ENCODE data around the gene GNB3. TPM values are rescaled to one million over a fixed set of nuclear protein-coding genes. Genes with fewer than 3 reads are reported as not detected.

The GNB3 gene
- total and polyA plus RNA-seq, 2 of the 4 experiments (the other 2 are of a cell fraction), result 0.72 to 20.5 TPM

GRCh38 chr12:6818222-6818621 is 22.5 kb upstream of the GNB3 start:
- CTCF ChIA-PET, result no interaction called here
- Histone ChIP-seq H4K91ac (ENCODE audit: insufficient read depth, low read depth, low read length) (no peak overlapping the region), H2BK5ac (ENCODE audit: low read depth, low read length, poor library complexity, severe bottlenecking) (no peak overlapping the region), H2BK120ac (ENCODE audit: low read depth, low read length) (no peak overlapping the region), H4K5ac (ENCODE audit: low read depth, low read length) (no peak overlapping the region), H3K4ac (ENCODE audit: low read depth, low read length) (no peak overlapping the region), H3K36me3 (ENCODE audit: control insufficient read depth, insufficient read depth, low read length) (peaks cover 3% of the 10 kb centered on the region), H3K27me3 (ENCODE audit: control insufficient read depth, insufficient read depth, low read length) (peaks cover 4% of the 10 kb centered on the region; the same call in 1 of the 2 replicates), H3K18ac (ENCODE audit: low read depth, low read length) (no peak overlapping the region), H3K9ac (ENCODE audit: low read depth, low read length) (no peak overlapping the region), H4K8ac (ENCODE audit: low read depth in 2 of 2, low read length in 2 of 2) (no peak overlapping the region), H2BK20ac (ENCODE audit: low read depth, low read length) (no peak overlapping the region), H3K27ac (ENCODE audit: insufficient read depth, low read length) (no peak overlapping the region), H3K79me1 (ENCODE audit: low read depth in 1 of 2, low read length in 2 of 2) (peaks cover 0 to 3% of the 10 kb centered on the region in 2 experiments; a peak in 1 of 4 replicates), H2BK15ac (ENCODE audit: low read depth, low read length) (no peak overlapping the region), H2AK5ac (ENCODE audit: low read depth, low read length) (no peak overlapping the region), H3K4me3 (ENCODE audit: insufficient read depth, low read depth, low read length) (no peak overlapping the region), H3K4me2 (ENCODE audit: low read depth, low read length) (no peak overlapping the region), H4K20me1 (ENCODE audit: insufficient read depth, low read length) (no peaks in the 10 kb centered on the region), H2AK9ac (replicated peaks; ENCODE audit: low read depth, low read length, poor library complexity) (no peak overlapping the region), H3K9me3 (ENCODE audit: control insufficient read depth, insufficient read depth, low read length) (no peaks in the 10 kb centered on the region), H3K23ac (ENCODE audit: low read depth, low read length) (no peak overlapping the region), H3K56ac (ENCODE audit: extremely low read depth, insufficient read depth, low read length) (no peak overlapping the region), H3K9me1 (ENCODE audit: insufficient read depth, low read length) (peaks cover 4% of the 10 kb centered on the region; the same call in 1 of the 2 replicates), H3K14ac (replicated peaks; ENCODE audit: low read depth, low read length) (no peak overlapping the region), H3K4me1 (ENCODE audit: control insufficient read depth, insufficient read depth, low read length) (peaks cover 10% of the 10 kb centered on the region; the same call in 1 of the 2 replicates), H2AFZ (replicated peaks; ENCODE audit: low read length, poor library complexity) (no peak overlapping the region)
- POLR2A ChIA-PET (ENCODE audit: unreplicated experiment), result no interaction called here
- dilution Hi-C loops (cut with HindIII; ENCODE audit: low sequenced_read_pairs, unreplicated experiment), result no loop called here
- intact Hi-C loops (cut with micrococcal nuclease), result no loop called here
- DNase-seq, result no peak
- BruUV-seq (replicated peaks), result no TSS peak
- WGBS, 2 experiments (ENCODE audit: extremely low coverage in 2 of 2, insufficient read length in 1 of 2), result 59% methylated on average over 4 of the region's 10 CpGs; no CpG with 5 or more reads in 1 of the 2 experiments
- no peak for TF ChIP-seq BHLHE40 (IDR thresholded peaks at IDR 0.05; ENCODE audit: low read depth, low read length)
- in situ Hi-C loops (cut with MboI; ENCODE audit: low sequenced_read_pairs), result no loop called here
- ATAC-seq (ENCODE audit: low read depth), result no peak
